Measurements from ENCODE around the gene PLPPR3.

Gene PLPPR3

DNA sequence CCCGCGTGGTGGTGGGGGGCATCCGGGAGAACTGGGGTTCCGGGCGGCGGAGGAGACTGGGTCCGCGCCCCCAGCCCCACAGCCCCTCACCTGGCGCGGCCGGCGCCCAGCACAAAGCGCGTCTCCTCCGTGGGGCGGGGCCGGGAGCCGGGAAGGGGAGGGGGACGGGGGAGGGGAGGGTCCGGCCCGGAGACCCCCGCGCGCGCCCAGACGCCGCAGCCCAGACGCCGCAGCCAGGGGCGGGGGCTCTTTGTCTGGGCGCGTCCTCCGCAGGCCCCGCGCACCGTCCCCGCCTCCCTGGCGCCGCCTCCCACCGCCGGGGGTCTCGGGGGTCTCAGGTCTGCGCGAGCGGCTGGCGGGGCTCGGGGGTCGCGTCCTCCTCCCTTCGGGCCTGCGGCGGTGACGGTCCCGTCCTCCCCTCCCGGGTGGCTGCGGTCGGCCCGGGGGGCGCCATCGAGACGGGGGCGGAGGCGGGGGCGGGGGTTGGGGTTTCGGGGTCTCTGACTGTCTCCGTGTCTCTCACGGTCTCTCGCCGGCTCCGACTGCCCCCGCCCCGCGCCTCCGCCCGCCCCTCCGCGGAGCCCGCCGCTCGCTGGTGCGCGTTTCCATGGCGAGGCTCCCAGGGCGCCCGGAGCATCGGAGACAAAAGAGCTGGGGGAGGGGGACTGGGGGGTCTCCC, at the start of gene PLPPR3:
Gene PLPPR3 (minus strand): TSS at position 131 of the 679 bp plus-strand sequence. CDS start 396 bp downstream, outside the sequence.
- no peak for DNase-seq (ENCODE audit: low spot score)

- DNase-seq (ENCODE audit: low spot score), result no peak
Observed at GRCh38 chr19:870963-871401, 49.2 kb upstream of the PLPPR3 start.

- DNase-seq (ENCODE audit: low spot score), result no peak
Observed at GRCh38 chr19:870314-870713, 48.6 kb upstream of the PLPPR3 start.

GRCh38 chr19:869245-870177, 47.8 kb upstream of the PLPPR3 start:
- peak; percentile 89 for DNase-seq (ENCODE audit: low spot score)

DNA sequence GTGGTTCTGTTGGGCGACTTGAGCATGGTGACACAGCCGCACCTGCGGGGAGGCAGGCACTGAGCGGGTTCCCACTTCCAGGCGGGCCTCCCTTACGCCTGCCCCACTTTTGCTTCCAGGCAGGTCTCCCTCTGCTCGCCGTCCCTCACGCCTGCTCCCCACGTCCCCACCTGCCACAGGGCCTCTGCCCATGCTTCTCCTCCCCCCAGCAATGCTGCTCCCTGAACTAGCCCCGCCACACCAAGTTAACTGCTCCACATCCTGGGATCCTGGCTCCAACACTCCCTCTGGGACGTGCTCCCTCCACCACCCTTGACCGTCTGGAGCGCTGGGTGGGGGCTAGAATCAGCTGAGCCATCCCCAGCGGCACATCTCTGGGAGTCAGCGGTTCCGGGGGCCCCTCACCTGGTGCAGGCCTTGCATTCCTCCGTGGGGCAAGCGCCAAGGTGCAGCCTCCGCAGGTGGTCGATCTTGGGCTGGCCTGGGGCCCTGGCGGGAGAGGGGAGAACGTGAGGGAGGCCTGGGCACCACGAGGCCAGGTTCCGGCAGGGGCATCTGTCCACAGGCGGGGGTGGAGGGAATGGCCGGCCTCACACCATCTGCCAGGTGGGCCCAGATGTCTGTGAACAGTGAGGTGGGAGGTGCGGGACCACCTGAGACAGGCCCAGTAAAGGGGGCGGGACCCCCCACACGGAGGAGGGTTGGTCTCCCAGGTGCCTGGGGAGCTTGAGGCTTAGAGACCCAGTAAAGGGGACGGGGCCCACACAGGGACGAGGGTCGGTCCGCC, 46.9 kb upstream of the PLPPR3 start:
- DNase-seq (ENCODE audit: low spot score), result no peak

GRCh38 chr19:867855-868457, 46.2 kb upstream of the PLPPR3 start:
- no peak for DNase-seq (ENCODE audit: low spot score)

DNA sequence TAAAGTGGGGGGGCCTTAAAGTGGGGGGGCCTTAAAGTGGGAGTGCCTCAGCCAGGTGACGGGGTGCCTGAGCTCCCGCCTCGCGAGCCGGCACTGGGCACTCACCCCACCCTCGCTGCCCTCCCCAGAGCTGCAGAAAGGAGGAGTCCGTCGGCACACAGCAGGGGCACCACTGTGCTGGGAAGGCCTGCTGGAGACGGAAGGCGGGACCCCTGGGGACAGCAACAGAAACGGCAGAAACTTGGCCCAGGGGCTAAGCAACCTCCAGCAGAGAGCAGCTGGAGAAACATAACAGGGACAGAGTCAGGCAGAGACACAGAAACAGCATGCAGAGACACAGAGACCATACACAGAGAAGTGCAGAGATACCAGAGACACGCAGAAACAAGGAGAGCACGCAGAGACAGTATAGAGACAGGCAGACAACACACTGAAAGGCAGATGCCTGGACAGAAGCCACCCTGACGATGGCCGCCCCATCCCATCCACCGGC, 45.6 kb upstream of the PLPPR3 start:
- DNase-seq (ENCODE audit: low spot score), result no peak

GRCh38 chr19:866769-867300, 45.1 kb upstream of the PLPPR3 start:
- no peak for DNase-seq (ENCODE audit: low spot score)

DNA sequence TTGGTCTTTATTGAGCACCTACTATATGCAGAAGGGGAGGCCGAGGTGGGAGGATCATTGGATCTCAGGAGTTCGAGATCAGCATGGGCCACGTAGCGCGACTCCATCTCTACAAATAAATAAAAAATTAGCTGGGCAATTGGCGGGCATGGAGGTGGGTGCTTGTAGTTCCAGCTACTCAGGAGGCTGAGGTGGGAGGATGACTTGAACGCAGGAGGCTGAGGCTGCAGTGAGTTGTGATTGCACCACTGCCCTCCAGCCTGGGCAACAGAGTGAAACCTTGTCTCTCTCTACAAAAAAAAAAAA, 41.5 kb upstream of the PLPPR3 start:
- DNase-seq (ENCODE audit: low spot score), result no peak

GRCh38 chr19:862581-863314, 41.0 kb upstream of the PLPPR3 start:
- DNase-seq (ENCODE audit: low spot score), result peak; percentile 41

- peak; percentile 70 for DNase-seq (ENCODE audit: low spot score)
Observed at GRCh38 chr19:861756-862580, 40.2 kb upstream of the PLPPR3 start.

- DNase-seq (ENCODE audit: low spot score), result no peak
Observed at GRCh38 chr19:861141-861755, 39.5 kb upstream of the PLPPR3 start.

DNA sequence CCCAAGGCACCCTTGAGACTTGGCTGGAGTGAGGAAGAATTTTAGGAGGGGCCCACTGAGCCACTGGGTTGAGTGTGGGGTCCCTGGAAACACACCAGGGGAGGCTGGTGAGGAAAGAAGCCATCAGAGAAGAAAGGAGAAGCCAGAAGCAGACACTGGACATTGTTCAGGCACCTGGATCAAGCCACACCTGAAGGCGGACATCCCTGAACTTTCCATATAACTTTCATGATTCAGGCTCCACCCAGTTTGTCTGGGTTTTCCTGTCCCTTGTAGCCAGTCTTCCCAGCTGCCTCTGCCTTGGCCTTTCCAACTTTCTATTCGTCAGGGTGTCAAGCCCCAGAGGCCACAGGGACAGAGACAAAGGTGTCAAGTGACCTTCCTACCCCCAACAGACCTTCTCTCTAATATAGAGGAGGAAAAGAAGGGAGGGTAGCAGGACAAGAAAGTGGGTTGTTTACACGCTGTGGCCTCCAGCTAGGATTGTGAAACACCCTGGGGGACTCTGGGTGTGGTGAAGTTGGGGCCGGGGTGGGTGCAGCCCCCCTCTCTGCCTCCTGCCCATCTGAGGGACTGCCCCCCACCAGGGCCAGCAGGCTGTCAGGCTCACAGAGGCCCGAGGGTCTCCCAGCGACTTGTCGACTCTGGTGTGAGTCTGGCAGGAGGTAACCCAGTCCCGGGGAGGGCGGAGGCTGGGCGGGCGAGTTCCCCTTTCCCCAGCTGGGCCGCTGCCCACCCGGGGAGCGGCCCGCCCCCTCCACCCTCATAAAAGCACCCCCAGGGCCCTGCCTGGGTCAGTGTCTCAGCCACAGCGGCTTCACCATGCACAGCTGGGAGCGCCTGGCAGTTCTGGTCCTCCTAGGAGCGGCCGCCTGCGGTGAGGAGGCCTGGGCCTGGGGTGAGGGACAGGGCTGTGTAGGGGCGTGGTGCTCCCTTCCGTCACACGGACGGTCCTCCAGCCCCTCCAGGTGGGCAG, 37.4 kb upstream of the PLPPR3 start, which contains the start of gene CFD:
Gene CFD (plus strand): TSS at position 797 of the 976 bp plus-strand sequence. CDS start 26 bp downstream, at position 823.
- DNase-seq (ENCODE audit: low spot score), result peak; percentile 47

DNA sequence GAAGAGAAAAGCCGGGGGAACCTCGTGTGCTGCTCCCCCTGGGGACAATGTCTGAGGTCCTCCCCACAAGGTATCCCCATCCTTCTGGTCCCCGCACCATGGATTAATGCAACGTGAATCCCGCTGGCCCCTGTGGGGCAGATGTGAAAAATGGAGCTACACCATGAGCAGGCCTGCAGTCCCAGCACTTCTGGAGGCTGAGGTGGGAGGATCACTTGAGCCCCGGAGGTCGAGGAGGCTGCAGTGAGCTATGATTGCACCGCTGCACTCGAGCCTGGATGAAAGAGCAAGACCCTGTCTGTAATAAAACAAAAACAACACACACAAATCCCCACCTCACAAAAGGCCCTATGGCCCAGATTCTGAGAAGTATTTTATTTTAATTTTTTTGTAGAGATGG, 36.5 kb upstream of the PLPPR3 start:
- no peak for DNase-seq (ENCODE audit: low spot score)

GRCh38 chr19:855566-856120, 33.9 kb upstream of the PLPPR3 start:
- DNase-seq (ENCODE audit: low spot score), result no peak

GRCh38 chr19:855142-855541, 33.4 kb upstream of the PLPPR3 start:
- DNase-seq (ENCODE audit: low spot score), result no peak

GRCh38 chr19:854549-854948, 32.8 kb upstream of the PLPPR3 start:
- DNase-seq (ENCODE audit: low spot score), result no peak

Measured in AG20443 (cell line).